DOHH2 (cell line): ENCODE measurements around the gene PACS2.

Experiments used
- CTCF ChIP-seq: fragments of 200-600 bp; sonication (generic); IDR thresholded peaks from one replicate; pipeline ENCODE4 v1.5.1; 2014; ENCODE audit warnings: antibody characterized with exemption, mild to moderate bottlenecking, low read depth, low read length; ENCODE audit not compliant: poor library complexity, severe bottlenecking
- EZH2phosphoT487 ChIP-seq: fragments of 200-600 bp; sonication (generic); IDR thresholded peaks from 2 replicates; pipeline ENCODE4 v1.6.1; 2017; ENCODE audit warnings: borderline replicate concordance, mild to moderate bottlenecking, antibody characterized with exemption, low read length, moderate library complexity, mixed read lengths

- TF ChIP-seq CTCF, result no peak
- TF ChIP-seq EZH2phosphoT487, result no peak
Observed at GRCh38 chr14:105408592-105408991, 94.0 kb downstream of the PACS2 start.
